HEK293 (cell line): Measurements from ENCODE around the gene GLCCI1.

ENCODE experiments used
- CTCF ChIA-PET: fragments of 350-600 bp; formaldehyde crosslinking; extraction: SDS; loops from one replicate; lab custom pipeline; 2021; ENCODE audit warnings: antibody characterized with exemption; lab: Yijun Ruan, JAX
- POLR2A ChIA-PET: fragments of 300-600 bp; formaldehyde crosslinking; extraction: SDS; loops from one replicate; lab custom pipeline; 2020; ENCODE audit warnings: antibody characterized with exemption, inconsistent platforms; lab: Yijun Ruan, JAX
- H3K27ac ChIP-seq: fragments of 200-500 bp; sonication (Bioruptor generic); 2 replicates; pipeline ENCODE4 v1.5.1; 2014; ENCODE audit warnings: low read depth, low read length, control low read depth, inconsistent platforms; ENCODE audit errors: extremely low read depth
- H3K36me3 ChIP-seq, 2 experiments: fragments of 200-500 bp in 1 of 2; sonication (Bioruptor generic) in 1 of 2; 1 replicate in 1 of 2; 2 replicates in 1 of 2; pipeline ENCODE4 v1.5.1; 2014 to 2017; ENCODE audit warnings: inconsistent platforms in 2 of 2, low read length in 2 of 2; ENCODE audit not compliant: control insufficient read depth in 2 of 2, insufficient read depth in 1 of 2
- H3K4me1 ChIP-seq: fragments of 200-500 bp; sonication (Bioruptor generic); 2 replicates; pipeline ENCODE4 v1.5.1; 2014; ENCODE audit warnings: mild to moderate bottlenecking, low read length, inconsistent platforms; ENCODE audit not compliant: control insufficient read depth, insufficient read depth
- H3K4me3 ChIP-seq: 2 replicates; pipeline ENCODE4 v1.5.1; 2011; ENCODE audit warnings: low read depth, mild to moderate bottlenecking, control low read depth, low read length, moderate library complexity
- H3K9me3 ChIP-seq: fragments of 200-500 bp; sonication (Bioruptor generic); 2 replicates; pipeline ENCODE4 v1.5.1; 2014; ENCODE audit warnings: low read depth, low read length, inconsistent platforms; ENCODE audit not compliant: control insufficient read depth, insufficient read depth
- INSM2 ChIP-seq: fragments of 450-650 bp; formaldehyde crosslinking; IDR thresholded peaks from 2 replicates; pipeline ENCODE4 v1.5.1; 2016; ENCODE audit warnings: missing biosample characterization, missing genetic modification characterization
- KLF16 ChIP-seq: fragments of 450-650 bp; formaldehyde crosslinking; IDR thresholded peaks from 2 replicates; pipeline ENCODE4 v1.5.1; 2017; ENCODE audit warnings: missing biosample characterization, missing genetic modification characterization
- KLF8 ChIP-seq: fragments of 450-650 bp; formaldehyde crosslinking; IDR thresholded peaks from 2 replicates; pipeline ENCODE4 v1.5.1; 2016; ENCODE audit warnings: missing biosample characterization, missing genetic modification characterization
- REST ChIP-seq: fragments of 450-650 bp; formaldehyde crosslinking; IDR thresholded peaks from 2 replicates; pipeline ENCODE4 v1.5.1; 2016; ENCODE audit warnings: missing biosample characterization, missing genetic modification characterization
- SALL2 ChIP-seq: fragments of 450-650 bp; formaldehyde crosslinking; IDR thresholded peaks from 2 replicates; pipeline ENCODE4 v1.5.0; 2017; ENCODE audit warnings: missing biosample characterization, mild to moderate bottlenecking, missing genetic modification characterization, borderline replicate concordance
- SP7 ChIP-seq: fragments of 450-650 bp; formaldehyde crosslinking; IDR thresholded peaks from 2 replicates; pipeline ENCODE4 v1.5.1; 2016; ENCODE audit warnings: missing biosample characterization, missing genetic modification characterization
- TRIM28 ChIP-seq: IDR thresholded peaks from 2 replicates; pipeline ENCODE4 v1.6.1; 2011; ENCODE audit warnings: low read length, control low read depth, borderline replicate concordance
- ZNF146 ChIP-seq: fragments of 450-650 bp; formaldehyde crosslinking; IDR thresholded peaks from 2 replicates; pipeline ENCODE4 v1.5.1; 2016; ENCODE audit warnings: missing biosample characterization, missing genetic modification characterization
- ZNF155 ChIP-seq: fragments of 450-650 bp; formaldehyde crosslinking; IDR thresholded peaks from 2 replicates; pipeline ENCODE4 v1.5.1; 2016; ENCODE audit warnings: missing biosample characterization, missing genetic modification characterization
- ZNF16 ChIP-seq: fragments of 450-650 bp; formaldehyde crosslinking; IDR thresholded peaks from 2 replicates; pipeline ENCODE4 v1.5.1; 2016; ENCODE audit warnings: low read depth, missing biosample characterization, missing genetic modification characterization
- ZNF223 ChIP-seq: fragments of 450-650 bp; formaldehyde crosslinking; IDR thresholded peaks from 2 replicates; pipeline ENCODE4 v1.5.1; 2016; ENCODE audit warnings: missing biosample characterization, missing genetic modification characterization
- ZNF366 ChIP-seq: fragments of 450-650 bp; formaldehyde crosslinking; conservative IDR thresholded peaks from 2 replicates; pipeline ENCODE4 v1.5.1; 2016; ENCODE audit warnings: missing biosample characterization, missing genetic modification characterization
- ZNF548 ChIP-seq: fragments of 450-650 bp; formaldehyde crosslinking; IDR thresholded peaks from 2 replicates; pipeline ENCODE4 v1.5.1; 2016; ENCODE audit warnings: missing biosample characterization, missing genetic modification characterization
- ZNF571 ChIP-seq: fragments of 450-650 bp; formaldehyde crosslinking; IDR thresholded peaks from 2 replicates; pipeline ENCODE4 v1.5.0; 2017; ENCODE audit warnings: missing biosample characterization, missing genetic modification characterization
- ZNF621 ChIP-seq: fragments of 450-650 bp; formaldehyde crosslinking; IDR thresholded peaks from 2 replicates; pipeline ENCODE4 v1.5.1; 2017; ENCODE audit warnings: missing biosample characterization, missing genetic modification characterization
- ZNF645 ChIP-seq: fragments of 450-650 bp; formaldehyde crosslinking; IDR thresholded peaks from 2 replicates; pipeline ENCODE4; 2016; ENCODE audit warnings: missing biosample characterization, missing genetic modification characterization
- ZNF747 ChIP-seq: fragments of 450-650 bp; formaldehyde crosslinking; IDR thresholded peaks from 2 replicates; pipeline ENCODE4 v1.5.1; 2016; ENCODE audit warnings: missing biosample characterization, missing genetic modification characterization
- ZSCAN16 ChIP-seq: fragments of 450-650 bp; formaldehyde crosslinking; IDR thresholded peaks from 2 replicates; pipeline ENCODE4 v1.5.1; 2016; ENCODE audit warnings: missing biosample characterization, missing genetic modification characterization
- ZSCAN4 ChIP-seq: fragments of 450-650 bp; formaldehyde crosslinking; IDR thresholded peaks from 2 replicates; pipeline ENCODE4 v1.5.1; 2017; ENCODE audit warnings: missing biosample characterization, missing genetic modification characterization
- TF ChIP-seq, protein P1 (sequence below): fragments of 450-650 bp; formaldehyde crosslinking; conservative IDR thresholded peaks from 2 replicates; pipeline ENCODE4 v1.5.1; 2016; ENCODE audit warnings: low read depth, missing biosample characterization, missing genetic modification characterization
- TF ChIP-seq, protein P2 (sequence below): fragments of 450-650 bp; formaldehyde crosslinking; IDR thresholded peaks from 2 replicates; pipeline ENCODE4 v1.5.1; 2017; ENCODE audit warnings: missing biosample characterization, missing genetic modification characterization

The GLCCI1 gene

GRCh38 chr7:8018961-8019360 lies 50.4 kb downstream of the GLCCI1 start:
- Histone ChIP-seq H3K9me3 (no peaks in the 10 kb centered on the region), H3K27ac (no peak overlapping the region), H3K36me3 (peaks cover 0 to 8% of the 10 kb centered on the region in 2 experiments; a peak in 2 of 3 replicates), H3K4me3 (no peak overlapping the region), H3K4me1 (no peaks in the 10 kb centered on the region)
- POLR2A ChIA-PET = no interaction called here
- CTCF ChIA-PET = interaction anchor here (0.6 kb wide), 1 partner anchor 254 kb away, joined by 4 read pairs; no protein-coding TSS in a partner anchor
- no peak for TF ChIP-seq KLF16
- no peak for TF ChIP-seq SALL2
- TF ChIP-seq ZNF366 = no peak
- TF ChIP-seq ZNF16 (tag by site-specific recombination) = no peak
- TF ChIP-seq ZSCAN16 (tag by site-specific recombination) = no peak
- TF ChIP-seq ZNF548 = no peak
- TF ChIP-seq ZNF223 (tag by site-specific recombination) = no peak
- TF ChIP-seq REST (tag by site-specific recombination) = no peak
- TF ChIP-seq SP7 (tag by site-specific recombination) = no peak
- TF ChIP-seq, protein P1, sequence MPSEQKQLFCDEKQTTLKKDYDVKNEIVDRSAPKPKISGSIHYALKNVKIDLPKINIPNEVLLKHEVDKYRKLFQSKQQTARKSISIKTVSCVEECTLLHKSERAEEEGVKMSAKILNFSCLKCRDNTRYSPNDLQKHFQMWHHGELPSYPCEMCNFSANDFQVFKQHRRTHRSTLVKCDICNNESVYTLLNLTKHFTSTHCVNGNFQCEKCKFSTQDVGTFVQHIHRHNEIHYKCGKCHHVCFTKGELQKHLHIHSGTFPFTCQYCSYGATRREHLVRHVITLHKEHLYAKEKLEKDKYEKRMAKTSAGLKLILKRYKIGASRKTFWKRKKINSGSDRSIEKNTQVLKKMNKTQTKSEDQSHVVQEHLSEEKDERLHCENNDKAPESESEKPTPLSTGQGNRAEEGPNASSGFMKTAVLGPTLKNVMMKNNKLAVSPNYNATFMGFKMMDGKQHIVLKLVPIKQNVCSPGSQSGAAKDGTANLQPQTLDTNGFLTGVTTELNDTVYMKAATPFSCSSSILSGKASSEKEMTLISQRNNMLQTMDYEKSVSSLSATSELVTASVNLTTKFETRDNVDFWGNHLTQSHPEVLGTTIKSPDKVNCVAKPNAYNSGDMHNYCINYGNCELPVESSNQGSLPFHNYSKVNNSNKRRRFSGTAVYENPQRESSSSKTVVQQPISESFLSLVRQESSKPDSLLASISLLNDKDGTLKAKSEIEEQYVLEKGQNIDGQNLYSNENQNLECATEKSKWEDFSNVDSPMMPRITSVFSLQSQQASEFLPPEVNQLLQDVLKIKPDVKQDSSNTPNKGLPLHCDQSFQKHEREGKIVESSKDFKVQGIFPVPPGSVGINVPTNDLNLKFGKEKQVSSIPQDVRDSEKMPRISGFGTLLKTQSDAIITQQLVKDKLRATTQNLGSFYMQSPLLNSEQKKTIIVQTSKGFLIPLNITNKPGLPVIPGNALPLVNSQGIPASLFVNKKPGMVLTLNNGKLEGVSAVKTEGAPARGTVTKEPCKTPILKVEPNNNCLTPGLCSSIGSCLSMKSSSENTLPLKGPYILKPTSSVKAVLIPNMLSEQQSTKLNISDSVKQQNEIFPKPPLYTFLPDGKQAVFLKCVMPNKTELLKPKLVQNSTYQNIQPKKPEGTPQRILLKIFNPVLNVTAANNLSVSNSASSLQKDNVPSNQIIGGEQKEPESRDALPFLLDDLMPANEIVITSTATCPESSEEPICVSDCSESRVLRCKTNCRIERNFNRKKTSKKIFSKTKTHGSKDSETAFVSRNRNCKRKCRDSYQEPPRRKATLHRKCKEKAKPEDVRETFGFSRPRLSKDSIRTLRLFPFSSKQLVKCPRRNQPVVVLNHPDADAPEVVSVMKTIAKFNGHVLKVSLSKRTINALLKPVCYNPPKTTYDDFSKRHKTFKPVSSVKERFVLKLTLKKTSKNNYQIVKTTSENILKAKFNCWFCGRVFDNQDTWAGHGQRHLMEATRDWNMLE = no peak
- no peak for TF ChIP-seq TRIM28

- TF ChIP-seq KLF8 = no peak
- no peak for TF ChIP-seq ZSCAN4 (tag by site-specific recombination)
- TF ChIP-seq ZNF146 (tag by site-specific recombination) = no peak
- no peak for TF ChIP-seq ZNF747
- no peak for TF ChIP-seq ZNF155
- TF ChIP-seq, protein P2, sequence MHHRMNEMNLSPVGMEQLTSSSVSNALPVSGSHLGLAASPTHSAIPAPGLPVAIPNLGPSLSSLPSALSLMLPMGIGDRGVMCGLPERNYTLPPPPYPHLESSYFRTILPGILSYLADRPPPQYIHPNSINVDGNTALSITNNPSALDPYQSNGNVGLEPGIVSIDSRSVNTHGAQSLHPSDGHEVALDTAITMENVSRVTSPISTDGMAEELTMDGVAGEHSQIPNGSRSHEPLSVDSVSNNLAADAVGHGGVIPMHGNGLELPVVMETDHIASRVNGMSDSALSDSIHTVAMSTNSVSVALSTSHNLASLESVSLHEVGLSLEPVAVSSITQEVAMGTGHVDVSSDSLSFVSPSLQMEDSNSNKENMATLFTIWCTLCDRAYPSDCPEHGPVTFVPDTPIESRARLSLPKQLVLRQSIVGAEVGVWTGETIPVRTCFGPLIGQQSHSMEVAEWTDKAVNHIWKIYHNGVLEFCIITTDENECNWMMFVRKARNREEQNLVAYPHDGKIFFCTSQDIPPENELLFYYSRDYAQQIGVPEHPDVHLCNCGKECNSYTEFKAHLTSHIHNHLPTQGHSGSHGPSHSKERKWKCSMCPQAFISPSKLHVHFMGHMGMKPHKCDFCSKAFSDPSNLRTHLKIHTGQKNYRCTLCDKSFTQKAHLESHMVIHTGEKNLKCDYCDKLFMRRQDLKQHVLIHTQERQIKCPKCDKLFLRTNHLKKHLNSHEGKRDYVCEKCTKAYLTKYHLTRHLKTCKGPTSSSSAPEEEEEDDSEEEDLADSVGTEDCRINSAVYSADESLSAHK = no peak
- no peak for TF ChIP-seq ZNF645
- no peak for TF ChIP-seq ZNF621
- no peak for TF ChIP-seq ZNF571 (tag by site-specific recombination)
- no peak for TF ChIP-seq INSM2 (tag by site-specific recombination)
- ChIA-PET CTCF (no interaction called here), POLR2A (no interaction called here)
- H3K4me1 ChIP-seq = no peaks in the 10 kb centered on the region
- no peak overlapping the region for H3K27ac ChIP-seq
- H3K36me3 ChIP-seq = peaks cover 8 to 19% of the 10 kb centered on the region in 2 experiments
- H3K9me3 ChIP-seq = peaks cover 4% of the 10 kb centered on the region; the same call in 1 of the 2 replicates
- no peak overlapping the region for H3K4me3 ChIP-seq
Observed at GRCh38 chr7:8022628-8023027, 54.0 kb downstream of the GLCCI1 start.
